ENCODE results near the gene TNFRSF21.

TNFRSF21 gene

GRCh38 chr6:47241742-47242482 is 67.8 kb downstream of the TNFRSF21 start:
- H3K4me3 ChIP-seq (ENCODE audit: low read length): no peak overlapping the region
- no peak for TF ChIP-seq CTCF (IDR thresholded peaks at IDR 0.05; ENCODE audit: insufficient read depth, low read depth, low read length, missing control alignments)
- DNase-seq (ENCODE audit: low read depth): no peak

GRCh38 chr6:47240277-47240890 is 69.3 kb downstream of the TNFRSF21 start:
- H3K4me3 ChIP-seq (ENCODE audit: low read length): no peak overlapping the region
- no peak for TF ChIP-seq CTCF (IDR thresholded peaks at IDR 0.05; ENCODE audit: insufficient read depth, low read depth, low read length, missing control alignments)
- no peak for DNase-seq (ENCODE audit: low read depth)

- no peak for DNase-seq (ENCODE audit: low read depth)
- no peak overlapping the region for H3K4me3 ChIP-seq (ENCODE audit: low read length)
- no peak for TF ChIP-seq CTCF (IDR thresholded peaks at IDR 0.05; ENCODE audit: insufficient read depth, low read depth, low read length, missing control alignments)
These were observed 70.2 kb downstream of the TNFRSF21 start for GRCh38 chr6:47239546-47239945.

- no peak overlapping the region for H3K4me3 ChIP-seq (ENCODE audit: low read length)
- TF ChIP-seq CTCF (IDR thresholded peaks at IDR 0.05; ENCODE audit: insufficient read depth, low read depth, low read length, missing control alignments): no peak
- no peak for DNase-seq (ENCODE audit: low read depth)
These were observed 71.2 kb downstream of the TNFRSF21 start for GRCh38 chr6:47238456-47238995.

GRCh38 chr6:47237196-47237595 is 72.5 kb downstream of the TNFRSF21 start:
- DNase-seq (ENCODE audit: low read depth): no peak
- H3K4me3 ChIP-seq (ENCODE audit: low read length): no peak overlapping the region
- TF ChIP-seq CTCF (IDR thresholded peaks at IDR 0.05; ENCODE audit: insufficient read depth, low read depth, low read length, missing control alignments): no peak

- no peak for DNase-seq (ENCODE audit: low read depth)
- H3K4me3 ChIP-seq (ENCODE audit: low read length): no peak overlapping the region
- no peak for TF ChIP-seq CTCF (IDR thresholded peaks at IDR 0.05; ENCODE audit: insufficient read depth, low read depth, low read length, missing control alignments)
These were observed 73.5 kb downstream of the TNFRSF21 start for GRCh38 chr6:47235964-47236760.
